GM19463 (cell line): ENCODE results near the gene SLC28A2.

Source experiments
- ATAC-seq: cut with Tn5 transposase; IDR thresholded peaks from one replicate; pipeline ENCODE4 v1.9.1; 2021; ENCODE audit warnings: mild to moderate bottlenecking, moderate library complexity; ENCODE audit not compliant: unreplicated experiment

SLC28A2 gene

DNA sequence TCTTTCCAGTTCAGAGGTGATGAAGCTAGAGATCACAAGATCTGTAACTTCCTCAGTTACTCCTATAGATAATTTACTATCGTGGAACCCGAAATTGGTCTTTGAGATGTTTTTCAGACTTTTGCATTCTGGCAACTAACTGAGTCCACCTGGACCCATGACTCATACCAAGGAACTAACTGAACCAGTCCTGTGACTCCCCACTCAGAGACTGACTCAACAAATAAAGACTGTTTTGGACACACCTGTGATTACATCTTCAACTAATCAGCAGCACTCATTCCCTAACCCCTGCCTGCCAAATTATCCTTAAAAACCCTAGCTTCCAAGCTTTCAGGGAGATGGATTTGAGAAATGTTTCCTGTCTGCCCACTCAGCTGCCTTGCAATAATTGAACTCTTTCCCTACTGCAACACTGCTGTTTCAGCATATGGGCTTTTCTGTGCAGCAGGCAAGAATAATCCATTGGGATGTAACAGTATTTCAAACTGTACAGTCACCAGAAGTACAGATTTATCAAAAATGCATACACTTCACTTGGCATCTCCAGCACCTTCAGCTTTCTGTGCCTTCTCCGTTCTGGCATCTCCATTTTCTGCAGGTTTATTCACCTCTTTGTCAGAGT, 68.7 kb downstream of the SLC28A2 start:
- ATAC-seq = peak; percentile 57

GRCh38 chr15:45326280-45326679, 74.2 kb downstream of the SLC28A2 start:
- ATAC-seq = no peak

DNA sequence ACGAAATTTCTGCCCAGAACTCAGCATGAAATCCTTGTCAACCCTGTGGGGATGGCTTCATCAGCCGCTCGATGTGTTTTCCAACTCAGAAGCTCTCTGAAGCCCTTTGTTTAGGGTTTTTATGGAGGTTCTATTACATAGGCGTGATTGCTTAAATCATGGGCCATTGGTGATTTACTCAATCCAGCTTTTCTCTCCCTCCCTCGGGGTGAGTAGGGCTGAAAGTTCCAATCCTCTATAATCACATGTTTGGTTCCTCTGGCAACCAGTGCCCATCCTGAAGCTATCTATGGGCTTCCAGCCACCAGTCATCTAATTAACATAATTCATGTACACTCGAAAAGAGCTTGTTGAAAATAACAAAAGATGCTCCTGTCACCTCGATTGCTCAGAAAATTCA, 74.7 kb downstream of the SLC28A2 start:
- ATAC-seq = no peak
